ENCODE measurements around the gene PHYKPL. TPM values are rescaled to one million over a fixed set of nuclear protein-coding genes. Genes with fewer than 3 reads are reported as not detected.

PHYKPL gene
- total and polyA plus RNA-seq, 7 donors = 26.0 to 121 (median 47.6) TPM

DNA sequence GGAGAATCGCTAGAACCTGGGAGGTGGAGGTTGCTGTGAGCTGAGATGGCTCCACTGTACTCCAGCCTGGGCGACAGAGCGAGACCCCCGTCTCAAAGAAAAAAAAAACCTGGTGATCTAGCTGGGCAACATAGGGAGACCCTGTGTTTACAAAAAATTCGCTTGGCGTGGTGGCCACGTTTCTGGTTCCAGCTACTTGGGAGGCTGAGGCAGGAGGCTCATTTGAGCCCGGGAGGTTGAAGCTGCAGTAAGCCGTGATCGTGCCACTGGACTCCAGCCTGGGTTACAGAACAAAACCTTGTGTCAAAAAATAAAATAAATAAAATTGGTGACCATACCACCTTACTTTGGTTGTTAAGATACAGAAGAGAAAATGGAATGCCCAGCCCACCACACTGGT, 30.1 kb downstream of the PHYKPL start:
- intact Hi-C loops (cut with DNase I) = loop anchor here (10.0 kb wide), 1 partner anchor 1352 kb away; the partner anchor contains the start of gene RUFY1
- TF ChIP-seq POLR2A (IDR thresholded peaks at IDR 0.05) (no peak), POLR2AphosphoS5 (IDR thresholded peaks at IDR 0.05) (no peak), EP300 (IDR thresholded peaks at IDR 0.05) (no peak)
- TF ChIP-seq, protein P1, sequence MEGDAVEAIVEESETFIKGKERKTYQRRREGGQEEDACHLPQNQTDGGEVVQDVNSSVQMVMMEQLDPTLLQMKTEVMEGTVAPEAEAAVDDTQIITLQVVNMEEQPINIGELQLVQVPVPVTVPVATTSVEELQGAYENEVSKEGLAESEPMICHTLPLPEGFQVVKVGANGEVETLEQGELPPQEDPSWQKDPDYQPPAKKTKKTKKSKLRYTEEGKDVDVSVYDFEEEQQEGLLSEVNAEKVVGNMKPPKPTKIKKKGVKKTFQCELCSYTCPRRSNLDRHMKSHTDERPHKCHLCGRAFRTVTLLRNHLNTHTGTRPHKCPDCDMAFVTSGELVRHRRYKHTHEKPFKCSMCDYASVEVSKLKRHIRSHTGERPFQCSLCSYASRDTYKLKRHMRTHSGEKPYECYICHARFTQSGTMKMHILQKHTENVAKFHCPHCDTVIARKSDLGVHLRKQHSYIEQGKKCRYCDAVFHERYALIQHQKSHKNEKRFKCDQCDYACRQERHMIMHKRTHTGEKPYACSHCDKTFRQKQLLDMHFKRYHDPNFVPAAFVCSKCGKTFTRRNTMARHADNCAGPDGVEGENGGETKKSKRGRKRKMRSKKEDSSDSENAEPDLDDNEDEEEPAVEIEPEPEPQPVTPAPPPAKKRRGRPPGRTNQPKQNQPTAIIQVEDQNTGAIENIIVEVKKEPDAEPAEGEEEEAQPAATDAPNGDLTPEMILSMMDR (IDR thresholded peaks at IDR 0.05) = no peak
- Histone ChIP-seq H3K9me3 (no peaks in the 10 kb centered on the region), H3K27me3 (no peaks in the 10 kb centered on the region), H3K4me3 (no peak overlapping the region), H3K27ac (no peak overlapping the region), H3K36me3 (peaks cover 0 to 14% (median 8%) of the 10 kb centered on the region in 4 donors), H3K4me1 (peaks cover 0 to 27% (median 22%) of the 10 kb centered on the region in 4 donors)
- peak; percentile 59 for DNase-seq
- WGBS, 2 donors = 96 to 98% methylated on average over 10 of the region's 10 CpGs

- DNase-seq = peak; percentile 50
- Histone ChIP-seq H3K27me3 (no peaks in the 10 kb centered on the region), H3K9me3 (no peaks in the 10 kb centered on the region), H3K27ac (no peak overlapping the region), H3K4me3 (no peak overlapping the region), H3K4me1 (peaks cover 0 to 21% (median 17%) of the 10 kb centered on the region in 4 donors), H3K36me3 (peaks cover 0 to 8% (median 4%) of the 10 kb centered on the region in 4 donors)
- TF ChIP-seq POLR2A (IDR thresholded peaks at IDR 0.05) (no peak), EP300 (IDR thresholded peaks at IDR 0.05) (no peak), POLR2AphosphoS5 (IDR thresholded peaks at IDR 0.05) (no peak)
- TF ChIP-seq, protein P1 (IDR thresholded peaks at IDR 0.05) = no peak
- 38 to 41% methylated on average over 2 of the region's 2 CpGs for WGBS, 2 donors
- intact Hi-C loops (cut with DNase I) = loop anchor here (10.0 kb wide), 1 partner anchor 1353 kb away; the partner anchor contains the start of gene RUFY1
Measured at GRCh38 chr5:178201927-178202235, 30.7 kb downstream of the PHYKPL start.

DNA sequence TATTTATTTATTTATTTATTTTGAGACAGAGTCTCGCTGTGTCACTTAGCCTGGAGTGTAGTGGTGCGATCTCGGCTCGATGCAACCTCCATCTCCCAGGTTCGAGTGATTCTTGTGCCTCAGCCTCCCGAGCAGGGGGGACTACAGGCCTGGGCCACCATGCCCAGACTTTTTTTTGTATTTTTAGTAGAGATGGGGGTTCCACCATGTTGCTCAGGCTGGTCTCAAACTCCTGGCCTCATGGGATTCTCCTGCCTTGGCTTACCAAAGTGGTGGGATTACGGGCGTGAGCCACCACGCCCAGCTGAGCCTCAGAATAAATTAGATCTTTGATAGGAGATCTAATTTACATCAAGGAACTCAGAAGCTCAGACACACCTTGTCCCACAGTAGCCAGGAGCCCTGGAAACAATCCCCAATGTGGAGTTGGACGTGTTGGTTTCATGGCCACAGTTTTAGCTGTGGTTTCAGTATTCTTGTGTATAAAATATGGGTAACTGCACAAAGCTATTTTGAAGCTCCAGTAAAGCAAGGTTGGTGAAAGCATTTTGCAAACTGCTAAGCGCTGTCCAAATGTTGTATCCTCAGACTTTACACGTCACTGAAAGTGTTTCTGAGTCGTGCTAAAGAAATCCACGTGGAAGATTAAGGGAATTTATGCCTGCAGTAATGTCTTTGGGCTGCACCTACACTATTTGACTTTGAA, 31.2 kb downstream of the PHYKPL start:
- H3K9me3 ChIP-seq = no peaks in the 10 kb centered on the region
- peaks cover 0 to 16% (median 12%) of the 10 kb centered on the region in 4 donors for H3K4me1 ChIP-seq
- WGBS, 2 donors = 77 to 88% methylated on average over 14 of the region's 14 CpGs
- H3K4me3 ChIP-seq = no peak overlapping the region
- intact Hi-C loops (cut with DNase I) = loop anchor here (10.0 kb wide), 1 partner anchor 1353 kb away; the partner anchor contains the start of gene RUFY1
- TF ChIP-seq POLR2AphosphoS5 (IDR thresholded peaks at IDR 0.05) (no peak), POLR2A (IDR thresholded peaks at IDR 0.05) (no peak), EP300 (IDR thresholded peaks at IDR 0.05) (no peak)
- TF ChIP-seq, protein P1 (IDR thresholded peaks at IDR 0.05) = no peak
- no peaks in the 10 kb centered on the region for H3K27me3 ChIP-seq
- peak; percentile 30 for DNase-seq
- H3K36me3 ChIP-seq = peaks cover 0 to 3% (median 1%) of the 10 kb centered on the region in 4 donors
- H3K27ac ChIP-seq = no peak overlapping the region

- H3K27me3 ChIP-seq = no peaks in the 10 kb centered on the region
- no peak overlapping the region for H3K4me3 ChIP-seq
- no peaks in the 10 kb centered on the region for H3K9me3 ChIP-seq
- TF ChIP-seq POLR2AphosphoS5 (IDR thresholded peaks at IDR 0.05) = no peak
- TF ChIP-seq, protein P1 (IDR thresholded peaks at IDR 0.05) = no peak
- TF ChIP-seq EP300 (IDR thresholded peaks at IDR 0.05) = no peak
- TF ChIP-seq POLR2A (IDR thresholded peaks at IDR 0.05) = no peak
- H3K36me3 ChIP-seq = no peaks in the 10 kb centered on the region
- peaks cover 0 to 5% (median 2%) of the 10 kb centered on the region in 4 donors for H3K4me1 ChIP-seq
- WGBS, 2 donors = 88 to 91% methylated on average over 12 of the region's 12 CpGs
- peak; percentile 28 for DNase-seq
- no peak overlapping the region for H3K27ac ChIP-seq
- intact Hi-C loops (cut with DNase I) = loop anchor here (10.0 kb wide), 1 partner anchor 1355 kb away; the partner anchor contains the start of gene RUFY1
Measured at GRCh38 chr5:178199581-178200434, 32.8 kb downstream of the PHYKPL start.
